SKM-1 treated with dmso at 0.1 percent for 144 hours (cell line): ENCODE results near the gene GDA.

Experiments
- DNase-seq: peaks from one replicate; lab custom pipeline; 2025; ENCODE audit not compliant: unreplicated experiment; lab: John Stamatoyannopoulos, UW

GDA gene

GRCh38 chr9:72149231-72149975 is at the start of gene GDA:
Gene GDA, plus strand, starts transcription at chr9:72149440. Its CDS starts 120 bp downstream, at chr9:72149560.
- DNase-seq: no peak

GRCh38 chr9:72102520-72102919 is 46.7 kb upstream of the GDA start:
- no peak for DNase-seq

- no peak for DNase-seq
Measured at GRCh38 chr9:72113056-72113455, 36.2 kb upstream of the GDA start.

- DNase-seq: no peak
Measured at GRCh38 chr9:72119853-72120252, 29.4 kb upstream of the GDA start.

GRCh38 chr9:72124947-72125346 is 24.3 kb upstream of the GDA start:
- no peak for DNase-seq

- no peak for DNase-seq
Measured at GRCh38 chr9:72127753-72128152, 21.5 kb upstream of the GDA start.

GRCh38 chr9:72128526-72128925 is 20.7 kb upstream of the GDA start:
- DNase-seq: no peak

GRCh38 chr9:72129271-72130156 is 19.7 kb upstream of the GDA start:
- no peak for DNase-seq

- no peak for DNase-seq
Measured at GRCh38 chr9:72130321-72130720, 18.9 kb upstream of the GDA start.

- DNase-seq: no peak
Measured at GRCh38 chr9:72131206-72131605, 18.0 kb upstream of the GDA start.

- DNase-seq: no peak
Measured at GRCh38 chr9:72132052-72132451, 17.2 kb upstream of the GDA start.

GRCh38 chr9:72133365-72134035 is 15.7 kb upstream of the GDA start:
- no peak for DNase-seq

GRCh38 chr9:72134801-72135200 is 14.4 kb upstream of the GDA start:
- no peak for DNase-seq

- DNase-seq: no peak
Measured at GRCh38 chr9:72137697-72138365, 11.4 kb upstream of the GDA start.

- DNase-seq: no peak
Measured at GRCh38 chr9:72139226-72139625, 10.0 kb upstream of the GDA start.

GRCh38 chr9:72140586-72140985 is 8.7 kb upstream of the GDA start:
- DNase-seq: no peak

- DNase-seq: no peak
Measured at GRCh38 chr9:72141484-72141883, 7.8 kb upstream of the GDA start.

GRCh38 chr9:72144756-72145492 is 4.3 kb upstream of the GDA start:
- no peak for DNase-seq

- DNase-seq: no peak
Measured at GRCh38 chr9:72145733-72146505, 3.3 kb upstream of the GDA start.

GRCh38 chr9:72147676-72148075 is 1.6 kb upstream of the GDA start:
- no peak for DNase-seq
